Tibial nerve (tissue), 4 donors: ENCODE results near the gene SH3RF3. TPM values are rescaled to one million over a fixed set of nuclear protein-coding genes. Genes with fewer than 3 reads are reported as not detected.
A peak's percentile ranks its signal among the peaks of the same experiment; 100 is the strongest.

Experiments used
- DNase-seq, 2 donors: peaks; one replicate each; pipeline ENCODE4 v3.0.0-alpha.2; 2019; ENCODE audit warnings: low spot score in 2 of 2
- H3K27ac ChIP-seq, 4 donors: fragments of 200-600 bp; sonication (generic) in 3 of 4; one replicate each; pipeline ENCODE4 v1.5.1; 2017 to 2019; ENCODE audit warnings: mild to moderate bottlenecking in 1 of 4
- H3K27me3 ChIP-seq, 2 donors: fragments of 200-600 bp; sonication (generic) in 1 of 2; one replicate each; pipeline versions ENCODE4 v1.5.1 to v1.6.0; 2017 to 2019
- H3K36me3 ChIP-seq, 3 donors: fragments of 200-600 bp; sonication (generic); one replicate each; pipeline ENCODE4 v1.5.1; 2018 to 2019
- H3K4me1 ChIP-seq, 4 donors: fragments of 200-600 bp; sonication (generic) in 3 of 4; one replicate each; pipeline ENCODE4 v1.5.1; 2017 to 2019
- H3K4me3 ChIP-seq, 4 donors: fragments of 200-600 bp; sonication (generic) in 3 of 4; one replicate each; pipeline ENCODE4 v1.5.1; 2017 to 2019; ENCODE audit warnings: mild to moderate bottlenecking in 1 of 4, moderate library complexity in 1 of 4
- H3K9me3 ChIP-seq, 4 donors: fragments of 200-600 bp; sonication (generic) in 3 of 4; one replicate each; pipeline ENCODE4 v1.5.1; 2017 to 2019
- EP300 ChIP-seq, 2 donors: sonication (generic); formaldehyde crosslinking; IDR thresholded peaks; one replicate each; pipeline ENCODE4 v1.6.1; 2017; ENCODE audit warnings: antibody characterized with exemption in 2 of 2, mild to moderate bottlenecking in 1 of 2
- POLR2A ChIP-seq, 2 donors: fragments of 450-650 bp; IDR thresholded peaks; one replicate each; pipeline ENCODE4 v1.6.1; 2017; ENCODE audit warnings: antibody characterized with exemption in 2 of 2, mild to moderate bottlenecking in 2 of 2, moderate library complexity in 2 of 2
- WGBS, 2 donors: methylation state at CpG; one replicate each; pipeline ENCODE4 v1.1.5; 2018; 5-methylcytosine and 5-hydroxymethylcytosine counted together
- total RNA-seq, 4 donors: library from RNA; depleted of rRNA; stranded (reverse); fragments of >200 nt; gene quantifications; one replicate each; pipeline ENCODE4 v1.1.0, GENCODE V29; 2016
- TF ChIP-seq, protein P1 (sequence below), 5 experiments: fragments of 200-600 bp in 3 of 5; fragments of 450-650 bp in 2 of 5; sonication (generic) in 3 of 5; IDR thresholded peaks; one replicate each; pipeline ENCODE4 v1.5.1; 2016 to 2019; ENCODE audit warnings: antibody characterized with exemption in 5 of 5, mild to moderate bottlenecking in 3 of 5, moderate library complexity in 2 of 5

Gene SH3RF3
- total RNA-seq, 4 donors from 2014 or later: 6.9 to 18.0 (median 11.4) TPM

DNA sequence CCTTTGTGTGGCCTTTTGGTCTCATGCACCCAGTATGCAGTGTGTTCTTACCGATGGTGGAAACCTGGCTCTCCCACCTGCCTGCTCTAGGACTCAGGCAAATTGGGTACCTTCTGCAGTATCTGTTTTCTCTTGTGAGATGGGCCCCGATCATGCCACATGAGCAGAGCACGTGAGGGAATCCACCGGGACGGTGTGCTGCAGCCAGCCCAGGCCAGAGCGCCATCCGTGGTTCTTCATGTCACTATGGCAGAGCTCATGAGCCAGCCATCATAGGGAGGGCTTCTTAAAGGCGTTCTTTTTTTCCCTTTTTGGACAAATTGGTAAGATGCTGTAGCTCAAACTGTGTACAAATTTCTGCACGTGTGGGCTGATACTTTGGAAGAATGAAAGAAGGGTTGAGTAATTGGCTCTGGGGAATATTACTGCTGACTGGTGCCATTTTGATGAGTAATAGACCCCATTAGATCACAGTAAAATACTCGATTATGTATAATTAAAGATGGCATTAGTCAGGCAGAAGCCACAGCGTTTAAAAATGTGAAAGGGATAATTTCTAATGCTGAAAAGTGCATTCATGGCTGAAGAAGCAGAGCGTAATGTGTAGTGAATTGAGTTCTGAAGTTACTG lies 19.2 kb downstream of the SH3RF3 start:
- H3K27ac ChIP-seq: no peak overlapping the region
- WGBS, 2 donors: 70 to 76% methylated on average over 12 of the region's 12 CpGs
- no peaks in the 10 kb centered on the region for H3K27me3 ChIP-seq
- no peaks in the 10 kb centered on the region for H3K4me1 ChIP-seq
- no peaks in the 10 kb centered on the region for H3K9me3 ChIP-seq
- no peak for DNase-seq
- peak in 1 of 2 donors; percentile 36 for TF ChIP-seq EP300 (IDR thresholded peaks at IDR 0.05)
- TF ChIP-seq POLR2A (IDR thresholded peaks at IDR 0.05): no peak
- H3K4me3 ChIP-seq: no peak overlapping the region
- no peaks in the 10 kb centered on the region for H3K36me3 ChIP-seq

DNA sequence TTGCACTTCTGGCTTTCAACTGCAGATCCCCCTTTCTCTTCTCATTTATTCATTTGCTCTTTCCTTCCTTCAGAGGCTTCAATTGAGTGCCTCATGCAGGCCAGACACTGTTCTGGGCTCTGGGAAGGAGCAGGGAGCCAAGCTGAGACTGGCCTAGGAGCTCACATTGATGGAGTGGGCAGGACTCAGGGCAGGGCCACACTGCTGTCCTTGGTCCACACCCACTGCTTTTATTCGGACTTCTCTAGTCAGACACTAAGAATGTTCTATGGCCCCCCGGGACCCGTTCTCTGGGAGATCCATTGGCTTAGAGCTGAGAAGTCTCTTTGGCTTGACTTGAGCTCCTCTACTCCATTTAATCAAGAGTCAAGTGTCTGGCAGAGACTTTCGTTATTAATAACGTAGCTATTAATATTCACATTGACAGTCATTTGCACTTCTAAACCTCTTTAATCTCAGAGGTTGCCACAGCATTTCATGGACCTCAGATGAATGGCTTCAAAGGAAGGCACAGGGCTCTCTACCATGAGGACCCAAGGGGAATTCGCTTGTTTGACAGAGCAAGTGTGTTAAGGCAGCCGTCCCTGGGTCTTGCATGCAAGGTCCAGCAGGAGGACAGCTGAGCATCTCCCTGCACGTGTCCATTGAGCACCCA lies 20.1 kb downstream of the SH3RF3 start:
- no peaks in the 10 kb centered on the region for H3K27me3 ChIP-seq
- H3K27ac ChIP-seq: no peak overlapping the region
- no peaks in the 10 kb centered on the region for H3K36me3 ChIP-seq
- no peaks in the 10 kb centered on the region for H3K4me1 ChIP-seq
- 70 to 91% methylated on average over 8 of the region's 8 CpGs for WGBS, 2 donors
- H3K9me3 ChIP-seq: no peaks in the 10 kb centered on the region
- TF ChIP-seq POLR2A (IDR thresholded peaks at IDR 0.05): no peak
- TF ChIP-seq, protein P1, sequence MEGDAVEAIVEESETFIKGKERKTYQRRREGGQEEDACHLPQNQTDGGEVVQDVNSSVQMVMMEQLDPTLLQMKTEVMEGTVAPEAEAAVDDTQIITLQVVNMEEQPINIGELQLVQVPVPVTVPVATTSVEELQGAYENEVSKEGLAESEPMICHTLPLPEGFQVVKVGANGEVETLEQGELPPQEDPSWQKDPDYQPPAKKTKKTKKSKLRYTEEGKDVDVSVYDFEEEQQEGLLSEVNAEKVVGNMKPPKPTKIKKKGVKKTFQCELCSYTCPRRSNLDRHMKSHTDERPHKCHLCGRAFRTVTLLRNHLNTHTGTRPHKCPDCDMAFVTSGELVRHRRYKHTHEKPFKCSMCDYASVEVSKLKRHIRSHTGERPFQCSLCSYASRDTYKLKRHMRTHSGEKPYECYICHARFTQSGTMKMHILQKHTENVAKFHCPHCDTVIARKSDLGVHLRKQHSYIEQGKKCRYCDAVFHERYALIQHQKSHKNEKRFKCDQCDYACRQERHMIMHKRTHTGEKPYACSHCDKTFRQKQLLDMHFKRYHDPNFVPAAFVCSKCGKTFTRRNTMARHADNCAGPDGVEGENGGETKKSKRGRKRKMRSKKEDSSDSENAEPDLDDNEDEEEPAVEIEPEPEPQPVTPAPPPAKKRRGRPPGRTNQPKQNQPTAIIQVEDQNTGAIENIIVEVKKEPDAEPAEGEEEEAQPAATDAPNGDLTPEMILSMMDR (IDR thresholded peaks at IDR 0.05): no peak
- no peak for DNase-seq
- no peak overlapping the region for H3K4me3 ChIP-seq

DNA sequence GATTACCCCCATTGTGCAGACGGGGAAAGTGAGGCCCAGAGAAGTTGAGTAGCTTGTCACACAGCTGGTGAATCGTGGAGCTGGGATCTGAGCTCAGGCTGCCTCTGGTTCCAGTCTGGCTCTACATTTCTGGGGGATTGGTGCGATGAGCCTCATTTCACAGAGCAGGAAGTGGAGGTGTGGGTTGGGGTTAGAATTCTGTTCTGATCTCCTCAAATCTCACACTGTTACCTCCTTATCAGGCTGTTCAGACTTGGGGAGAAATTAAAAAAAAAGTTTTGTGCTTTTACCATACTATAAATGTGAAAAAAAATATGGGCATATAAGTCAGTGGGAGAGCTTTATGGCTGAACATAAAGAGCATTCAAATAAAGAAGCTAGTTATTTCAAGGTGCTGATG lies 21.6 kb downstream of the SH3RF3 start:
- Histone ChIP-seq H3K27ac (no peak overlapping the region), H3K9me3 (no peaks in the 10 kb centered on the region), H3K36me3 (no peaks in the 10 kb centered on the region), H3K4me3 (no peak overlapping the region), H3K27me3 (no peaks in the 10 kb centered on the region), H3K4me1 (peaks cover 0 to 3% (median 0%) of the 10 kb centered on the region in 4 donors)
- DNase-seq: no peak
- TF ChIP-seq, protein P1 (IDR thresholded peaks at IDR 0.05): no peak
- TF ChIP-seq EP300 (IDR thresholded peaks at IDR 0.05): no peak
- no peak for TF ChIP-seq POLR2A (IDR thresholded peaks at IDR 0.05)
- 88 to 95% methylated on average over 3 of the region's 3 CpGs for WGBS, 2 donors

DNA sequence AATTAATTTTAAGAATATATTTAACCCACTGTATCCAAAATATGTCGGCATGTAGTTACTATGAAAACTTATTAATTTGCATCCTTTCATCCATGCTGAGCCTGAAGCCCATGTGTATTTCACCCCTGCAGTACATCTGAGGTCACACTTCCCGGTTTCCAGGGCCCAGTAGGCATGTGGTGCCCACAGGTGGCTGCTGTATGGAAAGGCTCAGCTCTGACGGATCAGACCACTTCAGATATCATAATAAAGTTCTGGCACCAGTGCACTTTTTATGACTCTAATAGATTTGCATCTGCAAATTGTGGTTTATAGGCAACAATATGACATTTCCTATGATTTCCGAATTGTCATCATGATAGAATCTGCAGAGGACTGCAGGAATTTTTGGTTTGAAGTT lies 22.5 kb downstream of the SH3RF3 start:
- peaks cover 0 to 12% (median 0%) of the 10 kb centered on the region in 4 donors for H3K4me1 ChIP-seq
- no peaks in the 10 kb centered on the region for H3K9me3 ChIP-seq
- 89 to 94% methylated on average over 4 of the region's 4 CpGs for WGBS, 2 donors
- no peaks in the 10 kb centered on the region for H3K36me3 ChIP-seq
- DNase-seq: no peak
- H3K27me3 ChIP-seq: no peaks in the 10 kb centered on the region
- no peak overlapping the region for H3K27ac ChIP-seq
- H3K4me3 ChIP-seq: no peak overlapping the region
- no peak for TF ChIP-seq POLR2A (IDR thresholded peaks at IDR 0.05)
- TF ChIP-seq EP300 (IDR thresholded peaks at IDR 0.05): no peak
- TF ChIP-seq, protein P1 (IDR thresholded peaks at IDR 0.05): no peak

DNA sequence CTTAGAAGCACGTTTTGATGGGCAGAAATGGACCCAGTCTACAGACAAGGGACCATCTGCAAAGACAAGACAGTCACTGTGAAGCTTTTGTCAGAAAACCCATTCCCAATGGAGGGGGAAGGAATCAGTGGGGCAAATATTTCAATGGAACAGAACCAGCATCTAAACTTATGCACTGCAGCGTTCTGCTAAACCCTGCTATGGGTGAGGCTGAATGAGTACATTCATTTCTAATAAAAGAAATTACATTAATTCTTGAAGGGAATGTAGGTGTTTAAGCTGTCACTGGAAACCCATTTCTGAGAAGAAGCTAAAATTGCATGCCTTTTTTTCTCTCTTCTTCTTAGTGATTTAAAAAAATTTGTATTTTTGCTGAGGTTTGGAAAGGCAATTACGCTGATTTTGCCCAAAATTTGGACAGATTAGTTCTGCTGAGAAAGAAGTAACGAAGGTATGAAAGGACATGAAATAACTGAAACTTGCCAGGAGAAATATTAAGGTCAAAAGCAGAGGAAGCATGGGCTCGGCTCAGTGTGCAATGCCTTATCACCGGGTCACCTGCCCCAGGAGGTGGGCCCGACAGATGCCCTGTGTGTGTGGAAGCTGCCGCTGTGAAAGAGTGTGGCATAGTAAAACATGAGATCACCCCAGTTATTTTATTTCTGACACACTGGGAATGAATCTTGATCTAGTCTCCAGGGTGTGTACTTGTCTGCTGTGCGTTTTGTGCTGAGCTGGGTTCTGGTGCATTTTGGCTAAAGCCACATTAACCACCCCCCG lies 24.2 kb downstream of the SH3RF3 start:
- DNase-seq: no peak
- Histone ChIP-seq H3K36me3 (no peaks in the 10 kb centered on the region), H3K4me1 (peaks cover 0 to 12% (median 0%) of the 10 kb centered on the region in 4 donors), H3K4me3 (no peak overlapping the region), H3K27ac (no peak overlapping the region), H3K27me3 (no peaks in the 10 kb centered on the region), H3K9me3 (no peaks in the 10 kb centered on the region)
- TF ChIP-seq, protein P1 (IDR thresholded peaks at IDR 0.05): no peak
- TF ChIP-seq POLR2A (IDR thresholded peaks at IDR 0.05) (no peak), EP300 (IDR thresholded peaks at IDR 0.05) (no peak)
- 82 to 84% methylated on average over 10 of the region's 10 CpGs for WGBS, 2 donors
